AG20443 (cell line): ENCODE measurements around the gene CHST1.

ENCODE experiments used
- DNase-seq: peaks from one replicate; pipeline ENCODE4 v3.0.0; 2012; ENCODE audit warnings: low spot score, mixed read lengths

Gene CHST1

DNA sequence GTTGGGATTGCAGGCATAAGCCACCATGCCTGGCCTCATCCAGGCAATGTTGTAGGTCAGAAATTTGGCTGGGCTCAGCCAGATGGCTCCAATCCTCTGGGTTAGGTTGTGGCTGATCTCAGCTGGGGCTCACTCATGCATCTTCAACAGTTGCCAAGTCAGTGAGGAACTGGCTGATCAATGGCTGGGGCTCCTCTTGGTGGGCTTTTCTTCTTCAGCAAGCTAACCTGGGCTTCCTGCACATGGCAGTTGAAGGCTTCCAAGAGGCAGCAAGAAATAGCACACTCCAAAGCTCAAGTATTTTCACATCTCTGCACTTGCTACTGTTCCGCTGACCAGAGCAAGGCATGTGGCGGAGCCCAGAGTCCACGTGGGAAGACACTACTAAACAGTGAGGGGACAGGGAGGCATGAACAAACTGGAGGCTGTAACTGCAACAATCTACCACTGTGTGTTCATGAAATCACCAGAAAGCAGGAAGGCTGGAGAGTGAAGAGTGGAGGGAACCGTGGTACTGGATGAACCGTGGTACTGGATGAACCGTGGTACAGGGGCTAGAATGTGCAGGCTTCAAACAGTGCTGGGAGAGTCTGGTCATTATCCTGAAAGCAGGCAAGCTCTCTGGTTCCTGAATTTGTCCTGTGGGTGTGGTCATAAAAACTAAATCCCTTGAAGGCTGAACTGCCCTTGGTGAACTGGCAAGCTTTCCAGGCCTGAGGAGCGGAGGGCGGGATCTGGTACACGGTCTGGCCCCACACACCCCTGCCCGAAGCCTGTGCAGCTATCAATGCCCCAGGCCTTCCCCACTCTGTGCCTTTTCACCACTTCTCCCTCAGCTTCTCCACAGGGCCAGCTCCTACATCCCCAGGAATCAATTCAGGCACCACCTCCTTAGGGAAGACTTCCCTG, 20.2 kb downstream of the CHST1 start:
- no peak for DNase-seq

DNA sequence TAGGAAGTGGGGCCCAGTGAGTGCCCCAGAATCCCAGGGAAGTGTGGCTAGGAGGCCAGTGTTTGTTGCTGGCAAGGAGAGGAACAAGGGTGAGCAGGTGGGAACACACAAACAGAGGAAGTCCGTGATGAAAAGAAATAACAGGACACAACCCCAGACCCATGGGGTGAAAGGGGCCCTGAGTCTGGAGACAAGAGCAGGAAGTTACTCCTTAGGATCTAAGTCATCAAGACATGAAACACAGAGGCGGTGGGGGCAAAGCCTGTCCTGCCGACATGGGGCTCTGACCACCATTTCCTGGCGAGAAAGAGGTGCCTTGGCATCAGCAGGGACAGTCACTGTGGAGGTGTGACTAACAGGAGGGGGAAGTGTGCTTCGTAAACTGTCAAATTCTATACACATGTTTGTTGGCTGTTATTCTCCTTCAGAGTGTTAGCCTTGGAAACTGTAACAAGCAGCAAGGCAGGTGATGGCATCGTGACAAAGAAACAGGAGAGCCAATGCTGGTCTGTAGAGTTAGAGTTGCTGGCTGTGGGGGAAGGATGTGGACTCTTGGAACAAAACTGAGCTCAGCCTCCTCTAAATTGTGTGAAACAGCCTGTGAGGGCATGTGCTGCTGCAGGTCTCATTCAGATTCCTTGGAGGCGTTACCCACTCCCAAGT, 21.7 kb downstream of the CHST1 start:
- no peak for DNase-seq

DNA sequence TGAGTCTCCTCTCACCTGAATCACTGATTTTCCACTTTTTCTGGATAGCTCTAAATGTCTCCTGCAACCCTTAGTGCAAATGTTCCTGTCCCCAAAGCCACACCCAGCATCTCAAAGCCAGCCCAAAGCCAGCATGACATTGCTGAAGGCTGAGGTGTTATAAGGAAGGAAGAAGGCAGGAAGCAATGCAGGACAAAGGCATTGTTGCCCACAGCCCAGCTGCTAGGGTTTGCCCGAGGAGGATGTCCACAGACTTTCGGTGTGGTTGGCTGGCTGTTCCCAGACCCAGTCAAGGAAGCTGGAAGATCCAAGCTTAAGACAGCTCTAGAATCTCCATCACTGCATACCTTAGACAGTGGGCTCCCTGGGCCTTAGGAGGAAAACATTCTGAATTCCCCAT, 23.5 kb downstream of the CHST1 start:
- DNase-seq = no peak

DNA sequence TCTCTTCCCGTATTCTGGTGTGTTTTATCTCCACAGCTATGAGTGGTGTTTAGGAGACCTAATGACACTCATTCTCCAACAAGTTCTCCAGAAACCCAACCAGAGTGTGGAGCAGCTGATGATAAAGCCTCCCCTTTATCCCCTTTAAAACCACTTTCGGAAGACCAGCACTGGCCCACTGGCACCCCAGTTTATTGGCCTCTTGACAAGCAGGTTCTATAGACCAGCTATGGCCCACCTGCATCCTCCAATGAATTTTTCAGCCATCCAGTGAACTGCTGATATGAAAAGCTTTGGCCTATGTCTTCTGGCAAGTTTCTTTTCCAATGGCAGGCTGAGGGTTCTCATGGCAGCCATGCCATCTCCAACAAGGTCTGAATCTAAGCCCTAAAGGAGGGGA, 27.4 kb downstream of the CHST1 start:
- DNase-seq = no peak

DNA sequence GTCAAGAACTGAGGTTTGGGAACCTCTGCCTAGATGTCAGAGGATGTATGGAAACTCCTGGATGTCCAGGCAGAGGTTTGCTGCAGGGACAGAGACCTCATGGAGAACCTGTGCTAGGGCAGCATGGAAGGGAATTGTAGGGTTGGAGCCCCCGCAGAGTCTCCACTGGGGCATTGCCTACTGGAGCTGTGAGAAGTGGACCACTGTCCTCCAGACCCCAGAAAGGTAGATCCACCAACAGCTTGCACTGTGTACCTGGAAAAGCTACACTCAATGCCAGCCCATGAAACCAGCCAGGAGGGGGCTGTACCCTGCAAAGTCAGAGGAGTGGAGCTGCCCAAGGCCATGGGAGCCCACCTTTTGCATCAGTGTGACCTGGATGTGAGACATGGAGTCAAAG, 29.5 kb downstream of the CHST1 start:
- no peak for DNase-seq

DNA sequence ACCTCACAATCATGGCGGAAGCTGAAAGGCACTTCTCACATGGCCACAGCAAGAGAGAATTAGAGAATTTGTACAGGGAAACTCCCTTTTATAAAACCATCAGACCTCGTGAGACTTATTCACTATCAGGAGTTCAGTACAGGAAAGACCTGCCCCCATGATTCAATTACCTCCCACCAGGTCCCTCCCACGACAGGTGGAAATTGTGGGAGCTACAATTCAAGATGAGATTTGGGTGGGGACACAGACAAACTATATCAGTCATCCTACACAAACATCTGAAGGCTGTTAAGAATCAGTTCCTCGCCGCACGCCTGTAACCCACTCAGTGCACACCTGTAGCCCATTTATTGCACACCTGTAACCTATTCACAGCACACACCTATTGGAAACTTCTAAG, 39.8 kb downstream of the CHST1 start:
- DNase-seq = no peak

DNA sequence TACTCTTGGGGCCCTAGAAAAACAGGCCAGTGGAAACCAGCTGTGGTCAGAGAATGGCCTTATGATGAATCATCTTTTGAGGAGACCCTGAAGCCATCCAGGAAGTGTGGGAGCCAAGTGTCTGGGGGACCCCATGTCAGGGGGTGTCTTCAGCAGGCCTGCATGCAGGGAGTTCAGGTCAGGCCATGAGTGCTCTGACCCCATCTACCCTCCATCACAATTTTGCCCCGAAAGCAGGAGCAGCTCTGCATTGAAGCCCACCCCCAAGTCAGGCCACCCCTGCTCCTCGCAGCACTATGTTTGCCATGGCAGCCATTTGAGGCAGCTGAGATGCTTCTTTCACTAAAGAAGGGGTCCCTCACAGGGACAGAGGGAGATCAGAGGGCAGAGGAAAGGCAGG, 41.3 kb downstream of the CHST1 start:
- DNase-seq = no peak

DNA sequence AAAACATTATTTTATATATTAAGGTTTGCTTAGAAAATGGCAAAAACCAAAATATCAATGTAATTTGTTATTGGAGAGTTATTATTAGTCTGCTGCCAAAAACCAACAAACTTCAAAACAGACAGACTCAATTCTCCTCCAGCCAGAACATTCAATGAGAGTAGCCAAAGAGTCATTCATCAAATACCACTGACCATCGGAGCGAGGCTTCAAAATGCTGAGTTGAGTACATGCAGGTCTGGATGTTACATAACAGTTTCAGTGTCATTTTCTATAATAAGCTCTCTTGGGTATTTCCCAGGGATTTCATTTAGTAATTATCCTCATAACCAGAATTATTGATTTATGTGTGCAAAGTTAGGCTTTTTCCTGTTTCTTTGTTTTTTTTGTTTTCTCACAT, 42.6 kb downstream of the CHST1 start:
- DNase-seq = no peak

DNA sequence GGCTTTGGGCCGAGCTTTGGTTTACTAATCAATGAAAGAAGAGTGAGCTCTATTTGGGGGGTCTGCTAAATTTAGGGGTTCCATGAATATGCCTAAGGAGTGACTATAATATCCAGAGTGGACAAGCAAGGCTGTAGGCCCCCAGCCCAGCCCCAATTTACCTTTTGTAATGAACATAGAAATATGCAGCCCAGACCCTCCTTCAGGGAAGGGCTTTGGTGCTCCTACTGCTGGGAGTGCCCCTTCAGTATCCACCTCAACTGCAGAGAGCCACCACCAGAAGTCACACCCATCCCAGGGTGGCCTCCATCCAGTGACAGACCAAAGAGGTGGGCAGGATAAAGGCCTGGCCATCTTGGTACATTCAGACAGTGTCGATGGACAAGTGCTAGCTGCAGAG, 43.1 kb downstream of the CHST1 start:
- no peak for DNase-seq

DNA sequence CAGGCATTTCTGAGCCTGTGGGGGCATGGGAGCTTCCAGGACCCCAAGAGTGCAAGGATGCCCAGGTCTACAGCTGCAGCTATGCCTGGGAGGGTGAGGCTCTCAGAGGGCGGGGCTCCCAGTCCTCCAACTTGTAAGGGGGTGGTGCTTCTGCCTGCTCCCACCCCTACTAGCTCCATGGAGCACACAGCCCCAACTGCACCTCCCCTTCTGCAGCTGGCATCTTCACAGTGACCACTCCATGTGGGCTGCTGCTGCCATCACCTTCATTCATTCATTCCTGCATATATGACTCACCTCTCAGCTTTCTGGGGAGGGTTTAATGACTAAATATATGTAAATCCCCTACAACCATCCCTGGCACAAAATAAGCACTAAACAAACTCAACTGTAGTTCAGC, 43.8 kb downstream of the CHST1 start:
- no peak for DNase-seq

DNA sequence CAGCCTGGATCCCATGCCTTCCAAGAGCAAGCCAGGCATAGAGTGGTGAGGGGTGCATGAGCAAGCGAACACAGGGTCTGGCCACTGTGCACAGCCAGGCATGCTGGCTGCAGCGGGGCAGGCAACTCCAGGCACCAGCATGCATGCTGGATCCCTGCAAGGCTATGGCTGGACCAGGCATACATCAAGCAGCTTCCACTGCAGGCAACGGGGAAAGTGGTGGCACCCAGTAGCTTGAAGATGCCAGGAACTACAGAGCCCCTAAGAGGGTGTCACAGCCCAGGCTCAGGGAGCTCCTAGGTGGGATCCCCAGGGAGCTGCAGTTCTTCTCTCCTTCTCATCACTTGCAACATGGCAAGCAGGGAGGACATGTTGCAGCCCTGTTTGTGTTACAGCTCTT, 45.2 kb downstream of the CHST1 start:
- no peak for DNase-seq

DNA sequence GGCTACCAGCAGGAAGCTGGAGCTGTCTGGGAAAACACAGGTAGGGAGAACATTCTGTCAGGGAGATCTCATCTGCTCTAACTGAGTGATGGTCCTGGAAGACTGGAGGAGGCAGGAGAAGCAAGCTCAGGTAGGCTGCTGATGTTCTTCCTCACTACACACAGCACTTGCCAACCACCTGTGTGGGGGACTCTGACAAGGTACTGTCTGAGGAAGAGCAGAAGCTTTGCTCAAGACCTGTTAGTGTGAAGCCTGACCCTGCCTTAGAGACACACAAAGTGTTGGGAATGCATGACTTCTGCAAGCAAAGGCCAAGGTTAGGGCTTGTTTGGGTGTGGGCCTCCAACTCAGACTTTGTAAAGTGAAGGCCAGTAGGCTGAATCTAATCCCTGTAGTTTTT, 46.5 kb downstream of the CHST1 start:
- no peak for DNase-seq

DNA sequence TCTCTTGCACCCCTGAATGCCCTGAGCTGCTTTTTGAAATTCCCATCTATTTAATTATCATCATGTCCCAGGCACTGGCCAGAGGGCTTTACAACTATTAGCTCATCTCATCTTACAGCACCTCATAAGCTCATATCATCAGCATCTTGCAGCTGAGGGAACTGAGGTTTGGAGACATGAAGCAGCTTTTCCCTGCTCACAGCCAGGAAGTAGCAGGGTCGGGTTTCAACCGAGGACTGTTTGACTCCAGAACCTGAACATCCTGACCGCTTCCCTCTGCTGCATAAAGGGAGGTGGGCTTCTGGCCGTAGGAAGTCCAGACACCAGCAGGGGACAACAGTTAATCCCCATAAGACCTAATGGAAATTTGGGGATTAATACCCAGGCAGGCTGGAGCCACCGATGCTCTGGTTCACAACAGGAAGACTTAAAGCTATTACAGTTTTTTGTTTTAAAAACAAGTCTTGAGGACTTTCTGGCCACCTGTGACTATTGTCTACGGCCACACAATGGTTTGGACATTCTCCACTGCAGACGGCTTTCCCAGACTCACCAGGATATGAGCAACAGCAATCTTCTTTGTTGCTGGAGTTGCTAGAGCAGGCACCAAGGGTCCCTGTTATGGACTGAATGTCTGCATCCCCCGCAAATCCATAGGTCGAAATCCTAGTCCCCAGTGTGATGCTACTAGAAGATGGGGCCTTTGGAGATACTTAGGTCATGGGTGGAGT, 47.4 kb downstream of the CHST1 start:
- no peak for DNase-seq

DNA sequence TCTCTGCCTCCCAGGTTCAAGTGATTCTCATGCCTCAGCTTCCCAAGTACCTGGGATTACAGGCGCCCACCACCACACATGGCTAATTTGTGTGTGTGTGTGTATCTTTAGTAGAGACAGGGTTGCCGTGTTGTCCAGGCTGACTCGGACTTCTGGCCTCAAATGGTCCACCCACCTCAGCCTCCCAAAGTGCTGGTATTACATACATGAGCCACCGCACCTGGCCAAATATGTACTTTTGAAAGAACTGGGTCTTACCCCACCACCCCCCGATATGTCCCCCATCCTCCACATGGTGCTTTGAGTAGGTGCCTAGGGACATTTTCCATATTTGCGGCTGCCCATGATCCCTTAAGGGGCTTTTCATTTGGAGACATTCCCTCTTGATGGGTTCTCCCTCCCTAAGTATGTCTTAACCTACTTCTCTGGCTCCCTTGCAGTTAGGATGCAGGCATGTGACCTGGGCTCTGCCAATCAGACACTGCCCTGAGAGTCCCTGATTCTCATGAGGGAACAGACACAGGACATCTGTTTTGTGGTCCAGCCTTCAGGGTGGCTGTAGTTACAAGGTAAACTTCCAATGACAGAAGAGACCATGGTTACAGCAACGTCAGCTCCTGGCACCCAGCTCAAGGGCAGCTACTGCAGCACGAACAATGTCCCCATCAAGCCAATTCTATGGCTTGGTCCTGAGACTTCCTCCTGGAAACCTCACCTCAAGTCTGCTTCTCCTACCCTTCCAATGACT, 48.4 kb downstream of the CHST1 start:
- DNase-seq = no peak

DNA sequence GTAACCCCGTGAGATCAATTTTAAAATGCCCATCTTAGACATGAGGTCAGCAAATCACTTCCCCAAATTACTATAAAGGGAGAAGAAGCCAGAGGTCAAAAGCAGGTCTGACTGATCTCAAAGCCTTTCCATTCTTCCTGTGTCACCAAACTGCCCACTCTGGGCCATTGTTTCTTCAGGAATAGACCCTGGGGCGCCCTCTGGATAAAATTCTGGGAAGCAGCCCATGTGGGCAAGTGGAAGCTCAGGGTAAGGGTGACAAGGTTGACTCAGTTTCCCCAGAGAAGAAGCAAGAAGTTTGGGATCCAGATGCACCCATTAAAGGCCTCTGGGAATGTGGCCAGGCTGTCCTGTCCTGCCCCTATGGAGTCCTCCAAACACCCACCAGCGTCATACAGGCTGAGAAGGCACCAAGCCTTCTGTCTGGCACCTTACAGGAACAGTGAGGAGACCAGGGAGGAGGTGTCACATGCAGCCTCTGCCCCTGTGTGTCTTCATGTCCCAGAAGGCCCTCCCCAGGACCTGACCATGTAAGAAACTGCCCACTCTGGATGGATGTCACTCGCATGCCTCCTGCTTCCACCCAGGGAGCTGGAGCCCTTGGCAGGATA, 50.1 kb downstream of the CHST1 start:
- DNase-seq = no peak

DNA sequence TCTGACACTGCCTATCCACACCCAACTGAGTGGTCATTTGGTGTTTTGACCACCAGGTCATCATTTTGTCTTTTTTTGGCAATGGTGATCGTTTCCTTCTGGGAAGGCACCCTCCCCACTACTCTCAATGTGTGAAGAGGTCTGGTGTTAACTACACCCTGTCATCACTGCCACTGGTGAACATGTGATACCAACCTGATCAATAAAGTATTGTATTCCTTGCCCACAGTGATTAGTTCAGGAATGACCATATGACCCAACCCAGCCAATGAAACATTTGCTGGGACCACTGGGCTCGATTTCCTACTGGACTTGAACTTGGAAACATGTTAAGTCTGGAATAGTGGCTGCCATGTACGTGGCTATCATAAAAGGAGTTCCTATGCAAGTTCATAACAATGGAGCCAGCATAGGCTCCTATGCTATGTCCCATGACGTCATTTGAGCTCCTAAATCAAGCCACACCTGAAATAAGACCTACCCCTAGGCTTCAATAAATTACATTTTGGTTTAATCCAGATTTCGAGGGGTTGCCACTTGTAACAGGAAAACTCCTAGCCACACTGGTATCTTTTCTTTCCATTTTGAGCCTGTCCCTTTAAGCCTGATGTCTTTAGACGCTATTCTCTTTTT, 51.1 kb downstream of the CHST1 start:
- no peak for DNase-seq

DNA sequence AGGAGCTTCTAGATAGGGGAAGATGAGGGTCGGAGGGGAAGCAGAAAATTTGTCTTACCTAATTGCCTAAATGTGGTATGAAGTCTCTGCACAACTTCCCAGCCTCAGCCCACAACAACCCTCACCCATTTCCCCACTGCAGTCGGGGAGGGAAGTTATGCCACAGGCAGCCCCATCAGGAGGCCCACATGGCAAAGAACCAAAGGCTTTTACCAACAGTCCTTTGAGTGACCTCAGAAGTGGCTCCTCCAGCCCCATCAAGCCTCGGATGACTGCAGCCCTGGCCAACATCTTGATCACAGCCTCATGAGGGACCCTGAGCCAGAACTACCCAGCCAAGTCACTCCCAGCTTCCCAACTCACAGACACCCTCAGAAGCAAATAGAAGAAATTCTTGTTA, 54.8 kb downstream of the CHST1 start:
- no peak for DNase-seq

DNA sequence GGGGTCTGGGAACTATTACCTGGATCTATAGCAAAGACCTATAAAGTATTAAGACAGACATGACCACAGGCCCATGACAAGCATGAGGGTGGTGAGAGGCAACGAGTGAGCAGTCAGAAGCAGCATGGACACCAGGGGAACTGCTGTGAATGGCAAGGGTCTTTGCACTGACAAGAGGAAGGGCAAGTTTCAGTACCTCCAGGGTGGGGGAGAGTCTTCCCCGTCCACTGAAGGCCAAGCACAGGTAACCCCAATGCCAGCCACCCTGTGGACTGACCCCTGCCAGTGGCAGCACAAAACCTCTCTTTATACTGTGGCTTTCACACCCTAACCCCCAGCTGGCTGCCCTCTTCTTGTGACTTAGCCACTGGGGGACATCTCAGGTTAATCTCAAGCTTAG, 55.5 kb downstream of the CHST1 start:
- DNase-seq = no peak

DNA sequence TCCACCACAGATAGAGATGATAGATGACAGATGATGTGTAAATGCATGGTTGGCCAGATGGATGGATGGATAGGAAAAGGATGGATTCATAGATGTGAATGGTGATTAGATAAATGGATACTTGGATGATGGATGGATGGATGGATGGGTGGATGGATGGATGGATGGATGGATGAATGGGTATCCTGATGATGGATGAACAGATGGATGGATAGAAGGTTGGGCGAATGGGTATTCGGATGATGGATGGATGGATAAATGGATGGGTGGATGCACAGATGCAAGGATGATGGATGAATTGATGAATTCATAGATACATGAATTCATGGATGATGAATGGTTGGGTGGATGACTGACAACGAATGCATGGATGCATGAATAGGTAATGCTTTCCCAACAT, 56.1 kb downstream of the CHST1 start:
- no peak for DNase-seq

DNA sequence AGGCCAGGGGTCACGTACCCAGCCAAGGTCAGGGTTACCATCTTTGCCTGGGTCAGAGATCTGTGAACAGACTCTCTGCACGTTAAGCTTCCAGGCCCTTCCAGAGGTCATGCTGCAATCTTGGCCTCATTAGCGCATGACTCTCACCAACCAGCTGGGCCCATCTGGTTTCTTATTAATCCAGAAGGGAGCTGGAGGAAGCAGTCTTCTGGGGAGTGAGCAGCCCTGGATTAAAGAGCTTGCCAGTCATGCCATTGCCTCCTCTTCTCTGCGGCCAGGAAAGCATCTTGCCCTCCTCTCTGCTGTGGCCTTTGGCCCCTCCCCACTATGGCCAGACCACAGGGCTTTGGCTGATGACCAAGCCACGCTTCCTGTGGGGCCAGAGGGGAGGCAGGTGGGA, 57.4 kb downstream of the CHST1 start:
- DNase-seq = no peak

DNA sequence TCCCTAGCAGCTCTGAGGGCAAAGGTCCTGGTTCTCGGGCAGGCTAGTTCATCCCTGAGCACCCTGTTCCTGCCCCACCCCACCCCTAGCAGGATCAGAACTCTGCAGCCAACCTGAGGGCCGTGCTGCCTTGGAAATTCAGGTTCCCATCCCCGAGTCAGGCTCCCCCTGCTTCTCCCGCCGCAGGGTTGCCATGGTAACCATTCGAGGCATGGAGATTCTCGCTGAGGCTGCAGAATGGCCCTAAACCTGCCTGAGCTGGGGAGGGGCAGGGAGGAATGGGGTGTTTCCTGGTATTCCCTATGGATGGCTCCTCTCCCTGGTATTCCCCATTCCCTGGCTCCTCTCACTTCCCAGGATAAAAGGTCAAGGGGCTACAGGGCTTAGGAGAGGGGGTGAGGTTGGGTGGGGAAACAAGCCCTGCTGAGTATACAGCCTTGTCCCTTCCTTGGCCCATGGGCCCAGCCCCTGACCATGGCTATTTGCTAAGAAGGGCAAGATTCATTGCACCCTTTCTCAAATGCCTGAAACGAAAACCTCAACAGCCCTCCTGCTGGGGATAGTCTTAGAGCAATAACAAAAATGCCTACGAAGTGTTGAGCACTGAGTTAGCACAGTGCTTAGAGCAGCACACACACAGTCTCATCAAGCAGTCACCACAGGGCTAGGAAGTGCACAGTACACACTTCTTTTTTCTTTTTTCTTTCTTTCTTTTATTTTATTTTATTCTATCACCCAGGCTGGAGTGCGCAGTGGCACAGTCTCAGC, 58.7 kb downstream of the CHST1 start:
- DNase-seq = no peak
